ENCODE results near the gene LRRC15.
A peak's percentile ranks its signal among the peaks of the same experiment; 100 is the strongest.

LRRC15 gene

GRCh38 chr3:194330160-194330559 is 39.4 kb downstream of the LRRC15 start:
- DNase-seq: no peak

- DNase-seq: no peak
These were observed 40.0 kb downstream of the LRRC15 start for GRCh38 chr3:194329583-194329965.

- DNase-seq: no peak
These were observed 40.5 kb downstream of the LRRC15 start for GRCh38 chr3:194328942-194329582.

GRCh38 chr3:194328053-194328657 is 41.4 kb downstream of the LRRC15 start:
- no peak for DNase-seq

- DNase-seq: no peak
These were observed 42.1 kb downstream of the LRRC15 start for GRCh38 chr3:194327218-194328052.

- DNase-seq: no peak
These were observed 42.6 kb downstream of the LRRC15 start for GRCh38 chr3:194326968-194327217.

GRCh38 chr3:194326192-194326967 is 43.2 kb downstream of the LRRC15 start:
- no peak for DNase-seq

- DNase-seq: no peak
These were observed 44.0 kb downstream of the LRRC15 start for GRCh38 chr3:194325424-194326153.

- no peak for DNase-seq
These were observed 44.7 kb downstream of the LRRC15 start for GRCh38 chr3:194324823-194325327.

- no peak for DNase-seq
These were observed 45.5 kb downstream of the LRRC15 start for GRCh38 chr3:194323785-194324735.

- DNase-seq: no peak
These were observed 46.8 kb downstream of the LRRC15 start for GRCh38 chr3:194322678-194323211.

GRCh38 chr3:194321693-194322640 is 47.6 kb downstream of the LRRC15 start:
- no peak for DNase-seq

- DNase-seq: no peak
These were observed 48.7 kb downstream of the LRRC15 start for GRCh38 chr3:194320744-194321243.

- no peak for DNase-seq
These were observed 49.4 kb downstream of the LRRC15 start for GRCh38 chr3:194320100-194320499.

- DNase-seq: no peak
These were observed 50.9 kb downstream of the LRRC15 start for GRCh38 chr3:194318511-194319161.

- DNase-seq: no peak
These were observed 52.6 kb downstream of the LRRC15 start for GRCh38 chr3:194316918-194317317.

- DNase-seq: no peak
These were observed 53.6 kb downstream of the LRRC15 start for GRCh38 chr3:194315965-194316361.

- DNase-seq: peak; percentile 88
These were observed 54.2 kb downstream of the LRRC15 start for GRCh38 chr3:194315088-194315964.
